AG09319 (cell line): ENCODE measurements around the gene TUBB3.

Source experiments
- DNase-seq: peaks from one replicate; pipeline ENCODE4 v3.0.0-alpha.2; 2010; ENCODE audit warnings: low read depth; ENCODE audit errors: extremely low read depth
- TF ChIP-seq, protein P1 (sequence below): IDR thresholded peaks from 2 replicates; pipeline ENCODE4 v1.5.1; 2011; ENCODE audit warnings: low read depth, mild to moderate bottlenecking, inconsistent platforms, low read length, moderate library complexity

The TUBB3 gene

DNA sequence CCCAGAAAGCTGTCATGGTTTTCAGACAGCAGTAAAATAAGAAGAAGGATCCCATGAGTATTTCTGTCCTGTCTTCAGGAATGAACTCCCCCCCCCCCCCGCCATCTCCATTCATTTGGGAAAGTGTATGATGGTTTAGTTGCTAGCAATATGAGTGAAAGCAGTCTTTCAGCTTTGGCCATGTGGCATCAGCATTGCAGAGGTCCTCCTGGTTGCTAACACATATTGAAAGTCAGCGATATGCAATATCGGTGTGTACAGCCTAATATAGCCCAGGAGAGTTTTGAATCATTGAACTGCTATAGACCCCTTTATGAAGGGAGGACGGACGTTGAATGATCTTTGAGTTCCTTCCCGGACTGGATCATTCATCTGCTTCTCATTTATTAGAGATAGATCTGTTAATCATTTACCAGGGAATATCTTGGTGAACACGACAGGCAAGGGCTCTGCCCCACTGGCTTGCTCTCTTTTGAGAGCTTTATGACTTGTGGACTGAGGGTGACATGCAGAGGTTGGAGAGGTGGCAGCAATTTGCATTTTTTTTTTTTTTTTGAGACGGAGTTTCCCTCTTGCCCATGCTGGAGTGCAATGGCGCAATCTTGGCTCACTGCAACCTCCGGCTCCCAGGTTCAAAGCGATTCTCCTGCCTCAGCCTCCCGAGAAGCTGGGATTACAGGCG lies 50.7 kb downstream of the TUBB3 start:
- DNase-seq, result no peak
- TF ChIP-seq, protein P1, sequence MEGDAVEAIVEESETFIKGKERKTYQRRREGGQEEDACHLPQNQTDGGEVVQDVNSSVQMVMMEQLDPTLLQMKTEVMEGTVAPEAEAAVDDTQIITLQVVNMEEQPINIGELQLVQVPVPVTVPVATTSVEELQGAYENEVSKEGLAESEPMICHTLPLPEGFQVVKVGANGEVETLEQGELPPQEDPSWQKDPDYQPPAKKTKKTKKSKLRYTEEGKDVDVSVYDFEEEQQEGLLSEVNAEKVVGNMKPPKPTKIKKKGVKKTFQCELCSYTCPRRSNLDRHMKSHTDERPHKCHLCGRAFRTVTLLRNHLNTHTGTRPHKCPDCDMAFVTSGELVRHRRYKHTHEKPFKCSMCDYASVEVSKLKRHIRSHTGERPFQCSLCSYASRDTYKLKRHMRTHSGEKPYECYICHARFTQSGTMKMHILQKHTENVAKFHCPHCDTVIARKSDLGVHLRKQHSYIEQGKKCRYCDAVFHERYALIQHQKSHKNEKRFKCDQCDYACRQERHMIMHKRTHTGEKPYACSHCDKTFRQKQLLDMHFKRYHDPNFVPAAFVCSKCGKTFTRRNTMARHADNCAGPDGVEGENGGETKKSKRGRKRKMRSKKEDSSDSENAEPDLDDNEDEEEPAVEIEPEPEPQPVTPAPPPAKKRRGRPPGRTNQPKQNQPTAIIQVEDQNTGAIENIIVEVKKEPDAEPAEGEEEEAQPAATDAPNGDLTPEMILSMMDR, result no peak

DNA sequence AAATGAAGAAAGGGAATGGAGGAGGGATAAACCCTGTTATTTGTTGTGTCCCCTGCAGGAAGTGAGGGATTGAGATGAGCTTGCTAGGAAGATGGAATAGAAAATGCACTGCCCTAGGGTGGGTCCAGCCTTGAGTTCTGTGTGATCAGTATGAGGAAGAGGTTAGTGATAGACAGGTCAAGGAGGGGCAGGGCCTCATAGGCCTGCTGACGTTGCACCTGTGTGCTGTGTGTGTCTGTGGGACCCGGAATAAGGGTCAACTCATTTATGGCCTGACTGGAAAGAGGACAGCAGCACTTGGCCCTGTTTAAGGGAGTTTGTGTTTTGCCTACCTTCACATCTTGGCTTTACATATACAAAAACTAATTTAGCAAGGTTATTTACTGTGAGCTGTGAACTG lies 51.7 kb downstream of the TUBB3 start:
- DNase-seq, result no peak
- TF ChIP-seq, protein P1, result no peak

DNA sequence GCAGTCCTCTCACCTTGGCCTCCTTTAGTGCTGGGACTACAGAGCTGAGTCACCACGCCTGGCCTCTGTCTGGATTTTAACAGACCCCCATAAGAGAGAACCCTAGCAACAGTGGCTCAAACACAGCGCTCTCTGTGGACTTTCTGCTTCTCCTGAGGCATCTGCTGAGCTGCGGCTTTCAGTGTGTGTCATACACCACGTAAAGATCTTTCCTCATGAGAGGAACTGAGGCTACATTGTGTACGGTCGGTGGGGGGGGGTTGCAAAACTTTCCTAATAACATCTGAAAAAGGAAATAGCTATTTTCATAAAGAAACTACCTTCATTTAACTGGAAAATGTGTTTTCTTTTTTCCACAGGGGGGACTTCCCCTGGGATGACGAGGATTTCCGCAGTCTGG lies 58.3 kb downstream of the TUBB3 start:
- no peak for DNase-seq
- TF ChIP-seq, protein P1, result no peak

DNA sequence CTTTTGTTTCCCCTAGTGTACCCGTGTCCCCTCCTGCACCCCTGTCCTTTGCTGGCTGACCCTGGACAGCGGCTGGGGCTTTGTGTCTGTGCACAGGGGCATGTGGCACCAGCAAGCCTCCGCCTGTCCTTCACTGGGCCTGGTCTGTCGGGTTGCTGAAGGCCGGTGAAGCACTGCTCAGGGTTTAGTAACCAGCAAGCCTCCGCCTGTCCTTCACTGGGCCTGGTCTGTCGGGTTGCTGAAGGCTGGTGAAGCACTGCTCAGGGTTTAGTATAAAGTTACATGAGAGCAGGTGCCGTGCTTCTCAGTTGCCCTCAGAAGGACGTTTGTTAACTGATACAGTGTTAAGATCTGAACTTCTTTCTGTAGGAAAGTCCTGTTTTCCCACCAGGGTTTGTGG lies 59.2 kb downstream of the TUBB3 start:
- DNase-seq, result no peak
- TF ChIP-seq, protein P1, result no peak

DNA sequence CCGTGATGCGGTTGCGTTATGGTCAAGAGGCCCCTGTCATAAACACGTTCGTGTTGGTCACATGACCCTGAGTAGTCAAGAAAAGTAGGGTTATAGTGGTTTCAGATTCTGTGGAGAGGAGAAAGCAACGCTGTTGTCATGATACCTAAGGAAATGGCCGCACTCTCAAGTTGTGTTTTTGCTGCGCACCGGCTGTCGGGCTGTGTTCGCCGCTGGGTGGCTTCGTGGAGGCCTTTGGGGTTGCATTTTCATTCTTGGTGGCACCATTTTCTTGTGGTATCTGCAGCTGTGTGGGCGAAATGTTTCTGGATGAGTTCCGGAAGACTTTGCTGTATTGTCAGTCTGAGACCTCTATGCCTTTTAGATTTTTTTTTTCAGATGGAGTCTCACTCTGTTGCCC lies 60.4 kb downstream of the TUBB3 start:
- DNase-seq, result no peak
- TF ChIP-seq, protein P1, result no peak

DNA sequence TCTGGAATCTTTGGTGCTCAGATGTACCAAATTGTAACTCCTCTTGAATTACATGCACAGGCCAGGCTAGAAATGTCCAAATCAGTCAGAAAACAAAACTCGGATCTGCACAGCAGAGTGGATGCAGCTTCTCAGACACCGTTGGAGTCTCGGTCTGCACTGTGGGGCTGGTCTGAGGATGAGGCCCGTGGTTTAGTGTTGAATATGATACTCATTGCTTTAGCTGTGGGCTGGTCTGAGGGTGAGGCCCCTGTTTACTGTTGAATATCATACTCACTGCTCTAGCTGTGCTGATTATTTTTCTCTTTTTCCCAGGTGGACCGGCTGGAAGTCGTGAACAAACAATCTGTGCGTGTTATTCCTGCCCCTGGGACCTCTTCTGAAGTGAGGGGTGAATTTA lies 61.1 kb downstream of the TUBB3 start:
- TF ChIP-seq, protein P1, result no peak
- no peak for DNase-seq

DNA sequence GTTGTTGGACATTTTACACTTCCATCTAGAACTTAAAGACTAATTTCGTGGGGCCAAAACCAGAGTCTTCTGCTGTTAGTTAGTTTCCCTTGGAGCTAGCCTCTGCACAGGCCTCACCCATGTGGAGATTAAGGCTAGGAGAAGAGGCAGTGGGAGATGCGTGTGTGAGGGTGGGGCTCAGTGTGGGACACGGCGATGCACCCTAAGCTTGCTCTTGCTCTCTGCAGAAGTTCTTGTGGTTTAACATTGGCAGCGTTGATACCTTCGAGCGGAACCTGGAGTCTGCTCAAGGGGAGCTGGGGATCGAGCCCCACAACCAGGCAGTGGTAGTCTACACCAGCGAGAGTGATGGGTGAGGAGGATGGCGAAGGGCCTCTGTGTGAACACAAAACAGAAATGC lies 62.1 kb downstream of the TUBB3 start:
- TF ChIP-seq, protein P1, result no peak
- DNase-seq, result no peak
